Measurements from ENCODE around the gene DIAPH3. TPM values are rescaled to one million over a fixed set of nuclear protein-coding genes. Genes with fewer than 3 reads are reported as not detected.

The DIAPH3 gene
- total and polyA plus RNA-seq, 2 of the 4 experiments (the other 2 are of a cell fraction), result 8.9 to 9.3 TPM

GRCh38 chr13:59957438-59957837 lies 206.3 kb downstream of the DIAPH3 start:
- no peak overlapping the region for H3K4ac ChIP-seq (ENCODE audit: low read depth, low read length)
- H4K8ac ChIP-seq (ENCODE audit: low read depth in 2 of 2, low read length in 2 of 2), result no peak overlapping the region
- no peak overlapping the region for H3K4me3 ChIP-seq (ENCODE audit: insufficient read depth, low read depth, low read length)
- no peak overlapping the region for H2BK15ac ChIP-seq (ENCODE audit: low read depth, low read length)
- no peaks in the 10 kb centered on the region for H3K4me1 ChIP-seq (ENCODE audit: control insufficient read depth, insufficient read depth, low read length)
- H3K9me1 ChIP-seq (ENCODE audit: insufficient read depth, low read length), result no peaks in the 10 kb centered on the region
- H2AK9ac ChIP-seq (replicated peaks; ENCODE audit: low read depth, low read length, poor library complexity), result no peak overlapping the region
- H3K4me2 ChIP-seq (ENCODE audit: low read depth, low read length), result no peak overlapping the region
- no peak overlapping the region for H3K23ac ChIP-seq (ENCODE audit: low read depth, low read length)
- H3K36me3 ChIP-seq (ENCODE audit: control insufficient read depth, insufficient read depth, low read length), result no peaks in the 10 kb centered on the region
- H3K27ac ChIP-seq (ENCODE audit: insufficient read depth, low read length), result no peak overlapping the region
- CTCF ChIA-PET, result no interaction called here
- no peak for DNase-seq
- H2BK120ac ChIP-seq (ENCODE audit: low read depth, low read length), result no peak overlapping the region
- dilution Hi-C loops (cut with HindIII; ENCODE audit: low sequenced_read_pairs, unreplicated experiment) (no loop called here), intact Hi-C loops (cut with micrococcal nuclease) (no loop called here), in situ Hi-C loops (cut with MboI; ENCODE audit: low sequenced_read_pairs) (no loop called here)
- no peak overlapping the region for H2AK5ac ChIP-seq (ENCODE audit: low read depth, low read length)
- WGBS, 2 experiments (ENCODE audit: extremely low coverage in 2 of 2, insufficient read length in 1 of 2), result no CpG with 5 or more reads among the region's 2 CpGs
- H3K14ac ChIP-seq (replicated peaks; ENCODE audit: low read depth, low read length), result no peak overlapping the region
- H3K79me1 ChIP-seq (ENCODE audit: low read depth in 1 of 2, low read length in 2 of 2), result no peaks in the 10 kb centered on the region
- no peak overlapping the region for H4K5ac ChIP-seq (ENCODE audit: low read depth, low read length)
- ATAC-seq (ENCODE audit: low read depth), result no peak
- no peak overlapping the region for H3K18ac ChIP-seq (ENCODE audit: low read depth, low read length)
- H2BK20ac ChIP-seq (ENCODE audit: low read depth, low read length), result no peak overlapping the region
- no peak overlapping the region for H3K9ac ChIP-seq (ENCODE audit: low read depth, low read length)
- no peak overlapping the region for H4K91ac ChIP-seq (ENCODE audit: insufficient read depth, low read depth, low read length)
- H2AFZ ChIP-seq (replicated peaks; ENCODE audit: low read length, poor library complexity), result no peak overlapping the region
- no TSS peak for BruUV-seq (replicated peaks)
- no peaks in the 10 kb centered on the region for H4K20me1 ChIP-seq (ENCODE audit: insufficient read depth, low read length)
- POLR2A ChIA-PET (ENCODE audit: unreplicated experiment), result no interaction called here
- H3K27me3 ChIP-seq (ENCODE audit: control insufficient read depth, insufficient read depth, low read length), result no peaks in the 10 kb centered on the region
- H3K56ac ChIP-seq (ENCODE audit: extremely low read depth, insufficient read depth, low read length), result no peak overlapping the region
- TF ChIP-seq MAFK (IDR thresholded peaks at IDR 0.05; ENCODE audit: low read depth, low read length), result peak; percentile 71
- no peak for TF ChIP-seq SMC3 (IDR thresholded peaks at IDR 0.05; ENCODE audit: low read depth, low read length)
- no peak overlapping the region for H2BK5ac ChIP-seq (ENCODE audit: low read depth, low read length, poor library complexity, severe bottlenecking)
- peaks cover 2% of the 10 kb centered on the region; the same call in 1 of the 2 replicates for H3K9me3 ChIP-seq (ENCODE audit: control insufficient read depth, insufficient read depth, low read length)
